ENCODE results near the gene DNAJA4.

DNA sequence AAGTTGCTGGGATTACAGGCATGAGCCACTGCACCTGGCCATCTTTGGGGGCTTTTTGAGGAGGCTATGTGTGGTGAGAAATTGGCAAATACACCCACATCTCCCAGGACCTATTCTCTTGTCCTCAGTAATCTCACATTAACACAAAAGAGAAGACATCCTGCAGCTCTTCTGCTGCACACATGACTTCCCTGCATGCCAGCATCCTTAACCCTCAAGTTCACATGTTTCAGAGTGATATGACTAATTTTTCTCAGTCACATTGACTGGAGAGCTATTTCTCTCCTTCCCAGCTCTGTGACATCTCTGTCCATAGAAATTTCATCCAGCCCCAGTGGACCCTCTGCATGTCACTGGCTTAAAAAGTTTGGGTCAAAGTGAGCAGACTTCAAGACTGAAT lies 37.0 kb downstream of the DNAJA4 start:
- TF ChIP-seq ZFP30 (CRISPR knock-in tag; IDR thresholded peaks at IDR 0.05) (no peak), ISL1 (CRISPR knock-in tag; IDR thresholded peaks at IDR 0.05) (no peak), ZFP3 (CRISPR knock-in tag; IDR thresholded peaks at IDR 0.05) (no peak), TOX (CRISPR knock-in tag; IDR thresholded peaks at IDR 0.05; ENCODE audit: borderline replicate concordance) (no peak), ESRRG (CRISPR knock-in tag; IDR thresholded peaks at IDR 0.05) (no peak), ZNF565 (CRISPR knock-in tag; conservative IDR thresholded peaks at IDR 0.05; ENCODE audit: low read depth) (no peak)
- TF ChIP-seq, protein P1, sequence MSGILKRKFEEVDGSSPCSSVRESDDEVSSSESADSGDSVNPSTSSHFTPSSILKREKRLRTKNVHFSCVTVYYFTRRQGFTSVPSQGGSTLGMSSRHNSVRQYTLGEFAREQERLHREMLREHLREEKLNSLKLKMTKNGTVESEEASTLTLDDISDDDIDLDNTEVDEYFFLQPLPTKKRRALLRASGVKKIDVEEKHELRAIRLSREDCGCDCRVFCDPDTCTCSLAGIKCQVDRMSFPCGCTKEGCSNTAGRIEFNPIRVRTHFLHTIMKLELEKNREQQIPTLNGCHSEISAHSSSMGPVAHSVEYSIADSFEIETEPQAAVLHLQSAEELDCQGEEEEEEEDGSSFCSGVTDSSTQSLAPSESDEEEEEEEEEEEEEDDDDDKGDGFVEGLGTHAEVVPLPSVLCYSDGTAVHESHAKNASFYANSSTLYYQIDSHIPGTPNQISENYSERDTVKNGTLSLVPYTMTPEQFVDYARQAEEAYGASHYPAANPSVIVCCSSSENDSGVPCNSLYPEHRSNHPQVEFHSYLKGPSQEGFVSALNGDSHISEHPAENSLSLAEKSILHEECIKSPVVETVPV (CRISPR knock-in tag; IDR thresholded peaks at IDR 0.05), result no peak
- TF ChIP-seq, protein P2, sequence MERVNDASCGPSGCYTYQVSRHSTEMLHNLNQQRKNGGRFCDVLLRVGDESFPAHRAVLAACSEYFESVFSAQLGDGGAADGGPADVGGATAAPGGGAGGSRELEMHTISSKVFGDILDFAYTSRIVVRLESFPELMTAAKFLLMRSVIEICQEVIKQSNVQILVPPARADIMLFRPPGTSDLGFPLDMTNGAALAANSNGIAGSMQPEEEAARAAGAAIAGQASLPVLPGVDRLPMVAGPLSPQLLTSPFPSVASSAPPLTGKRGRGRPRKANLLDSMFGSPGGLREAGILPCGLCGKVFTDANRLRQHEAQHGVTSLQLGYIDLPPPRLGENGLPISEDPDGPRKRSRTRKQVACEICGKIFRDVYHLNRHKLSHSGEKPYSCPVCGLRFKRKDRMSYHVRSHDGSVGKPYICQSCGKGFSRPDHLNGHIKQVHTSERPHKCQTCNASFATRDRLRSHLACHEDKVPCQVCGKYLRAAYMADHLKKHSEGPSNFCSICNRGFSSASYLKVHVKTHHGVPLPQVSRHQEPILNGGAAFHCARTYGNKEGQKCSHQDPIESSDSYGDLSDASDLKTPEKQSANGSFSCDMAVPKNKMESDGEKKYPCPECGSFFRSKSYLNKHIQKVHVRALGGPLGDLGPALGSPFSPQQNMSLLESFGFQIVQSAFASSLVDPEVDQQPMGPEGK (CRISPR knock-in tag; IDR thresholded peaks at IDR 0.05; ENCODE audit: borderline replicate concordance), result no peak
